Tibial artery (tissue), 4 donors: ENCODE results near the gene TRAPPC12.

Experiments used
- DNase-seq, 2 donors: peaks; one replicate each; pipeline ENCODE4 v3.0.0-alpha.2; 2019
- H3K27ac ChIP-seq, 2 donors: fragments of 200-600 bp; sonication (generic) in 1 of 2; 1 replicate in 1 of 2; 2 replicates in 1 of 2; pipeline ENCODE4 v1.5.1; 2018 to 2019; ENCODE audit warnings: mild to moderate bottlenecking in 1 of 2
- H3K27me3 ChIP-seq, 2 donors: fragments of 200-600 bp; sonication (generic) in 1 of 2; one replicate each; pipeline versions ENCODE4 v1.5.1 to v1.6.0; 2016 to 2019
- H3K36me3 ChIP-seq, 3 donors: fragments of 200-600 bp; sonication (generic) in 2 of 3; one replicate each; pipeline ENCODE4 v1.5.1; 2016 to 2019; ENCODE audit warnings: mild to moderate bottlenecking in 2 of 3
- H3K4me1 ChIP-seq, 4 donors: fragments of 200-600 bp; sonication (generic) in 2 of 4; 1 replicate in 3 of 4; 2 replicates in 1 of 4; pipeline ENCODE4 v1.5.1; 2016 to 2019
- H3K4me3 ChIP-seq, 2 donors: fragments of 200-600 bp; sonication (generic) in 1 of 2; 1 replicate in 1 of 2; 2 replicates in 1 of 2; pipeline ENCODE4 v1.5.1; 2018 to 2019; ENCODE audit warnings: mild to moderate bottlenecking in 2 of 2
- H3K9me3 ChIP-seq, 3 donors: fragments of 200-600 bp; sonication (generic) in 1 of 3; one replicate each; pipeline ENCODE4 v1.5.1; 2016 to 2019
- CTCF ChIP-seq, 2 experiments: fragments of 200-600 bp in 1 of 2; fragments of 450-650 bp in 1 of 2; IDR thresholded peaks; one replicate each; pipeline ENCODE4 v1.5.1; 2017 to 2019; ENCODE audit warnings: antibody characterized with exemption in 2 of 2, mild to moderate bottlenecking in 1 of 2, moderate library complexity in 1 of 2
- intact Hi-C: fragments of 100-400 bp; cut with DNase I; formaldehyde crosslinking; loops from one replicate; pipeline ENCODE4 v1.15.0; 2023; ENCODE audit warnings: low total_unique reads

Gene TRAPPC12

GRCh38 chr2:3458396-3459184, 79.1 kb downstream of the TRAPPC12 start:
- no peak for DNase-seq
- Histone ChIP-seq H3K4me3 (no peak overlapping the region), H3K9me3 (no peaks in the 10 kb centered on the region), H3K27me3 (no peaks in the 10 kb centered on the region), H3K27ac (no peak overlapping the region), H3K4me1 (peaks cover 0 to 8% (median 7%) of the 10 kb centered on the region in 4 donors), H3K36me3 (peaks cover 15 to 90% (median 44%) of the 10 kb centered on the region in 3 donors)
- TF ChIP-seq CTCF (IDR thresholded peaks at IDR 0.05), result no peak
- intact Hi-C loops, result no loop called here

DNA sequence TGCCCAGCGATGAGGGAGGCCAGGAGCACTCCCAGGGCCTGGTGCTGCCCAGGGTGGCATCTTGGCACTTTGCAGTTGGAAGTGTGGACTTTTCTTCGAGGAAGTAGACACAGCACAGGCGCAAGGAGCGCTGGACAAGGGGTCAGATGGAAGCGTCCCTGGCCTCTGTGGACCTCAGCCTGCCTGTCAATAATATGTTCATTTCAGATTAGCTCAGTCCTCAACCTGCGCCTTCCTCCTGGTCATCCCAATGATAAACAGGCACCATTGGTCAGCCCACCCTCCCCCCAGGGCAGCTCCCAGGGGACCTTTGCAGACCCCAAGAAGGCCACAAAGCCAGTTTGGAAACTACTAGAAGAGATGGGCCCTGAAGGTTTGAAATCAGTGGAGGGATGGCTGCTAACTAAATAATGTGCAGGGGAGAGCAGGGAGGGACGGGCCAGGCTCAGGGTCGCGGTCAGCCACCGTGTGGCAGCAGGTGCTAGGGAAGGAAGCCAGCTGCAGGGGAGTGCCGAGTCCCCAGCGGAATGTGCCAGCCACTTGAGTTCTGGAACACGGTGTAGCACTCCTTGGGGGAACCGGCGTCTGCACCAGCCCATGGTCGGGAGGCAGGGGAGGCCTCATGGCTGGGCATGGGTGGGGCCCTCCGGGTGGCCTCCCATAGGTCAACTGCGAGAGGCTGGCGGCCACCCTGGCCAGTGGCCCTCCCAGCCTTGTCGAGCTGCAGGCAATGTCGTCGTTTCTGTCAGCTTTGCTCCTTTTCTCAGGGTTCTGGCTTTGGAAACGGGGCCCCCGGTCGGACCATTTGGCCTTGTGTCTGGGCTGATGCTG, 79.9 kb downstream of the TRAPPC12 start:
- peaks cover 0 to 8% (median 7%) of the 10 kb centered on the region in 4 donors for H3K4me1 ChIP-seq
- H3K4me3 ChIP-seq, result no peak overlapping the region
- H3K36me3 ChIP-seq, result peaks cover 15 to 90% (median 52%) of the 10 kb centered on the region in 3 donors
- H3K27ac ChIP-seq, result no peak overlapping the region
- intact Hi-C loops, result loop anchor here (10.0 kb wide), 1 partner anchor 1605 kb away; no protein-coding TSS in a partner anchor
- peak in 1 of 2 donors; percentile 61 for DNase-seq
- H3K9me3 ChIP-seq, result no peaks in the 10 kb centered on the region
- no peaks in the 10 kb centered on the region for H3K27me3 ChIP-seq
- no peak for TF ChIP-seq CTCF (IDR thresholded peaks at IDR 0.05)

GRCh38 chr2:3460156-3460555, 80.7 kb downstream of the TRAPPC12 start:
- Histone ChIP-seq H3K9me3 (no peaks in the 10 kb centered on the region), H3K27ac (no peak overlapping the region), H3K4me1 (peaks cover 0 to 9% (median 7%) of the 10 kb centered on the region in 4 donors), H3K27me3 (no peaks in the 10 kb centered on the region), H3K36me3 (peaks cover 15 to 91% (median 53%) of the 10 kb centered on the region in 3 donors), H3K4me3 (no peak overlapping the region)
- no peak for DNase-seq
- intact Hi-C loops, result loop anchor here (10.0 kb wide), 1 partner anchor 1605 kb away; no protein-coding TSS in a partner anchor
- TF ChIP-seq CTCF (IDR thresholded peaks at IDR 0.05), result no peak

- DNase-seq, result peak in 1 of 2 donors; percentile 58
- intact Hi-C loops, result loop anchor here (10.0 kb wide), 1 partner anchor 1606 kb away; no protein-coding TSS in a partner anchor
These were observed 81.6 kb downstream of the TRAPPC12 start for GRCh38 chr2:3460831-3461800.

More at GRCh38 chr2:3460831-3461800, 81.6 kb downstream of the TRAPPC12 start:
- Histone ChIP-seq H3K36me3 (peaks cover 17 to 93% (median 60%) of the 10 kb centered on the region in 3 donors), H3K27me3 (no peaks in the 10 kb centered on the region), H3K27ac (peak overlapping the region; percentile 52 to 73), H3K9me3 (no peaks in the 10 kb centered on the region), H3K4me3 (no peak overlapping the region), H3K4me1 (peaks cover 0 to 15% (median 7%) of the 10 kb centered on the region in 4 donors)
- no peak for TF ChIP-seq CTCF (IDR thresholded peaks at IDR 0.05)
